Thyroid gland (tissue), 4 donors: ENCODE measurements around the gene TMIGD3. TPM values are rescaled to one million over a fixed set of nuclear protein-coding genes. Genes with fewer than 3 reads are reported as not detected.

Experiments
- DNase-seq, 2 donors: peaks; one replicate each; pipeline ENCODE4 v3.0.0-alpha.2; 2019
- H3K27ac ChIP-seq, 3 donors: fragments of 200-600 bp; sonication (generic); 1 replicate in 2 of 3; 2 replicates in 1 of 3; pipeline ENCODE4 v1.5.1; 2016 to 2019; ENCODE audit warnings: mild to moderate bottlenecking in 1 of 3, moderate library complexity in 1 of 3
- H3K27me3 ChIP-seq: fragments of 200-600 bp; sonication (generic); one replicate; pipeline ENCODE4 v1.5.1; 2019
- H3K36me3 ChIP-seq, 2 donors: fragments of 200-600 bp; sonication (generic); one replicate each; pipeline ENCODE4 v1.5.1; 2016 to 2019
- H3K4me1 ChIP-seq, 2 donors: fragments of 200-600 bp; sonication (generic); one replicate each; pipeline ENCODE4 v1.5.1; 2017 to 2019
- H3K4me3 ChIP-seq, 3 donors: fragments of 200-600 bp; sonication (generic); replicated peaks in 1 of 3; 1 replicate in 2 of 3; 2 replicates in 1 of 3; pipeline ENCODE4 v1.5.1; 2016; ENCODE audit warnings: mild to moderate bottlenecking in 1 of 3
- H3K9me3 ChIP-seq: fragments of 200-600 bp; sonication (generic); one replicate; pipeline ENCODE4 v1.5.1; 2017
- CTCF ChIP-seq, 6 experiments: fragments of 200-600 bp in 3 of 6; fragments of 450-650 bp in 3 of 6; sonication (generic) in 3 of 6; IDR thresholded peaks; one replicate each; pipeline ENCODE4 v1.5.1; 2016 to 2019; ENCODE audit warnings: antibody characterized with exemption in 6 of 6, mild to moderate bottlenecking in 2 of 6, inconsistent platforms in 1 of 6, moderate library complexity in 1 of 6
- POLR2A ChIP-seq, 2 donors: fragments of 450-650 bp; IDR thresholded peaks; one replicate each; pipeline ENCODE4 v1.6.1; 2017; ENCODE audit warnings: antibody characterized with exemption in 2 of 2, mild to moderate bottlenecking in 2 of 2, moderate library complexity in 1 of 2
- WGBS, 2 donors: methylation state at CpG; one replicate each; pipeline ENCODE4 v1.1.5; 2017; 5-methylcytosine and 5-hydroxymethylcytosine counted together
- intact Hi-C: fragments of 100-400 bp; cut with DNase I; formaldehyde crosslinking; loops from one replicate; pipeline ENCODE4 v1.15.1; 2023
- total RNA-seq, 4 donors: library from RNA; depleted of rRNA; stranded (reverse); fragments of >200 nt; gene quantifications; one replicate each; pipeline ENCODE4 v1.2.3, GENCODE V29; 2016

TMIGD3 gene
- total RNA-seq, 4 donors from 2014 or later: 0.89 to 8.7 TPM; not detected in 2

- TF ChIP-seq POLR2A (IDR thresholded peaks at IDR 0.05): no peak
- no peak for TF ChIP-seq CTCF (IDR thresholded peaks at IDR 0.05)
- Histone ChIP-seq H3K27ac (no peak overlapping the region), H3K27me3 (no peaks in the 10 kb centered on the region), H3K36me3 (no peaks in the 10 kb centered on the region), H3K9me3 (no peaks in the 10 kb centered on the region), H3K4me1 (no peaks in the 10 kb centered on the region), H3K4me3 (no peak overlapping the region)
- 90 to 92% methylated on average over 2 of the region's 2 CpGs for WGBS, 2 donors
- intact Hi-C loops: loop anchor here (10.0 kb wide), 1 partner anchor 271 kb away; the partner anchor contains the start of gene DDX20
- DNase-seq: no peak
Observed at GRCh38 chr1:111483876-111484275, 19.6 kb downstream of the TMIGD3 start.

GRCh38 chr1:111483166-111483565 is 20.3 kb downstream of the TMIGD3 start:
- no peak for TF ChIP-seq CTCF (IDR thresholded peaks at IDR 0.05)
- TF ChIP-seq POLR2A (IDR thresholded peaks at IDR 0.05): no peak
- WGBS, 2 donors: 59 to 81% methylated on average over 3 of the region's 3 CpGs
- Histone ChIP-seq H3K9me3 (no peaks in the 10 kb centered on the region), H3K4me3 (no peak overlapping the region), H3K4me1 (no peaks in the 10 kb centered on the region), H3K27ac (no peak overlapping the region), H3K36me3 (no peaks in the 10 kb centered on the region), H3K27me3 (no peaks in the 10 kb centered on the region)
- intact Hi-C loops: loop anchor here (10.0 kb wide), 1 partner anchor 272 kb away; the partner anchor contains the start of gene DDX20
- DNase-seq: no peak

GRCh38 chr1:111481387-111482221 is 21.8 kb downstream of the TMIGD3 start:
- WGBS, 2 donors: 34 to 35% methylated on average over 8 of the region's 8 CpGs

GRCh38 chr1:111480674-111481073 is 22.8 kb downstream of the TMIGD3 start:
- no peak for DNase-seq
- Histone ChIP-seq H3K27me3 (no peaks in the 10 kb centered on the region), H3K36me3 (no peaks in the 10 kb centered on the region), H3K4me3 (no peak overlapping the region), H3K9me3 (no peaks in the 10 kb centered on the region), H3K27ac (no peak overlapping the region), H3K4me1 (no peaks in the 10 kb centered on the region)
- 76 to 87% methylated on average over 1 of the region's 1 CpG for WGBS, 2 donors
- TF ChIP-seq CTCF (IDR thresholded peaks at IDR 0.05): no peak
- TF ChIP-seq POLR2A (IDR thresholded peaks at IDR 0.05): no peak
- intact Hi-C loops: loop anchor here (10.0 kb wide), 1 partner anchor 274 kb away; the partner anchor contains the start of gene DDX20

More at GRCh38 chr1:111481387-111482221, 21.8 kb downstream of the TMIGD3 start:
- Histone ChIP-seq H3K27me3 (no peaks in the 10 kb centered on the region), H3K9me3 (no peaks in the 10 kb centered on the region), H3K27ac (no peak overlapping the region), H3K36me3 (no peaks in the 10 kb centered on the region), H3K4me1 (no peaks in the 10 kb centered on the region), H3K4me3 (no peak overlapping the region)
- peak; percentile 19 to 83 (median 70) for TF ChIP-seq CTCF (IDR thresholded peaks at IDR 0.05)
- no peak for TF ChIP-seq POLR2A (IDR thresholded peaks at IDR 0.05)
- intact Hi-C loops: loop anchor here (10.0 kb wide), 1 partner anchor 273 kb away; the partner anchor contains the start of gene DDX20
- peak; percentile 80 to 83 for DNase-seq

- H3K27ac ChIP-seq: no peak overlapping the region
- no peak for DNase-seq
- TF ChIP-seq CTCF (IDR thresholded peaks at IDR 0.05) (no peak), POLR2A (IDR thresholded peaks at IDR 0.05) (no peak)
Observed at GRCh38 chr1:111476761-111477309, 26.6 kb downstream of the TMIGD3 start.

More at GRCh38 chr1:111476761-111477309, 26.6 kb downstream of the TMIGD3 start:
- no peaks in the 10 kb centered on the region for H3K36me3 ChIP-seq
- no peak overlapping the region for H3K4me3 ChIP-seq
- WGBS, 2 donors: 57 to 72% methylated on average over 2 of the region's 2 CpGs
- H3K27me3 ChIP-seq: no peaks in the 10 kb centered on the region
- H3K9me3 ChIP-seq: no peaks in the 10 kb centered on the region
- intact Hi-C loops: no loop called here
- no peaks in the 10 kb centered on the region for H3K4me1 ChIP-seq
